ENCODE data around the gene TFPT. TPM values are rescaled to one million over a fixed set of nuclear protein-coding genes. Genes with fewer than 3 reads are reported as not detected.
A peak's percentile ranks its signal among the peaks of the same experiment; 100 is the strongest.

The TFPT gene
- total and polyA plus RNA-seq, 7 donors, result 18.2 to 28.6 (median 22.4) TPM

GRCh38 chr19:54152878-54153524 lies 37.5 kb upstream of the TFPT start:
- no peak for DNase-seq
- no peak for TF ChIP-seq POLR2AphosphoS5 (IDR thresholded peaks at IDR 0.05)
- no peak for TF ChIP-seq POLR2A (IDR thresholded peaks at IDR 0.05)
- no peak for TF ChIP-seq EP300 (IDR thresholded peaks at IDR 0.05)
- Histone ChIP-seq H3K4me3 (no peak overlapping the region), H3K4me1 (peaks cover 0 to 7% (median 3%) of the 10 kb centered on the region in 4 donors), H3K36me3 (peaks cover 68 to 100% (median 84%) of the 10 kb centered on the region in 4 donors), H3K27me3 (no peaks in the 10 kb centered on the region), H3K27ac (peak overlapping the region in 2 of 4 donors; percentile 15 to 37), H3K9me3 (no peaks in the 10 kb centered on the region)
- intact Hi-C loops (cut with DNase I), result no loop called here
- WGBS, 2 donors, result 92 to 93% methylated on average over 25 of the region's 25 CpGs

GRCh38 chr19:54152267-54152666 lies 36.8 kb upstream of the TFPT start:
- 93 to 96% methylated on average over 12 of the region's 12 CpGs for WGBS, 2 donors
- intact Hi-C loops (cut with DNase I), result no loop called here
- no peaks in the 10 kb centered on the region for H3K9me3 ChIP-seq
- no peak for TF ChIP-seq POLR2A (IDR thresholded peaks at IDR 0.05)
- no peak for TF ChIP-seq EP300 (IDR thresholded peaks at IDR 0.05)
- TF ChIP-seq CTCF (IDR thresholded peaks at IDR 0.05), result no peak
- TF ChIP-seq POLR2AphosphoS5 (IDR thresholded peaks at IDR 0.05), result no peak
- H3K4me1 ChIP-seq, result peaks cover 0 to 8% (median under 1%) of the 10 kb centered on the region in 4 donors
- DNase-seq, result no peak
- peaks cover 76 to 100% (median 88%) of the 10 kb centered on the region in 4 donors for H3K36me3 ChIP-seq
- no peak overlapping the region for H3K4me3 ChIP-seq
- no peaks in the 10 kb centered on the region for H3K27me3 ChIP-seq
- H3K27ac ChIP-seq, result no peak overlapping the region

GRCh38 chr19:54151362-54152035 lies 36.0 kb upstream of the TFPT start:
- no peak for DNase-seq
- TF ChIP-seq POLR2AphosphoS5 (IDR thresholded peaks at IDR 0.05), result no peak
- TF ChIP-seq POLR2A (IDR thresholded peaks at IDR 0.05), result no peak
- TF ChIP-seq CTCF (IDR thresholded peaks at IDR 0.05), result no peak
- TF ChIP-seq EP300 (IDR thresholded peaks at IDR 0.05), result no peak
- H3K4me1 ChIP-seq, result peaks cover 0 to 14% (median 2%) of the 10 kb centered on the region in 4 donors
- peaks cover 79 to 100% (median 89%) of the 10 kb centered on the region in 4 donors for H3K36me3 ChIP-seq
- H3K4me3 ChIP-seq, result no peak overlapping the region
- H3K27me3 ChIP-seq, result no peaks in the 10 kb centered on the region
- no peak overlapping the region for H3K27ac ChIP-seq
- WGBS, 2 donors, result 86 to 92% methylated on average over 23 of the region's 23 CpGs
- intact Hi-C loops (cut with DNase I), result no loop called here
- no peaks in the 10 kb centered on the region for H3K9me3 ChIP-seq

- intact Hi-C loops (cut with DNase I), result no loop called here
Measured at GRCh38 chr19:54149021-54149812, 33.8 kb upstream of the TFPT start.

More at GRCh38 chr19:54149021-54149812, 33.8 kb upstream of the TFPT start:
- Histone ChIP-seq H3K9me3 (no peaks in the 10 kb centered on the region), H3K4me3 (no peak overlapping the region), H3K36me3 (peaks cover 79 to 100% (median 89%) of the 10 kb centered on the region in 4 donors), H3K27ac (no peak overlapping the region), H3K4me1 (peaks cover 0 to 14% (median 2%) of the 10 kb centered on the region in 4 donors), H3K27me3 (no peaks in the 10 kb centered on the region)
- DNase-seq, result no peak
- WGBS, 2 donors, result 85 to 87% methylated on average over 12 of the region's 12 CpGs
- TF ChIP-seq EP300 (IDR thresholded peaks at IDR 0.05) (no peak), CTCF (IDR thresholded peaks at IDR 0.05) (no peak)

Measured in sigmoid colon (tissue), 7 donors.